Measurements from ENCODE around the gene HDAC4. TPM values are rescaled to one million over a fixed set of nuclear protein-coding genes. Genes with fewer than 3 reads are reported as not detected.

HDAC4 gene
- total RNA-seq, 1 experiment from 2014 or later, result 44.4 TPM

GRCh38 chr2:239173301-239173700 is 227.5 kb downstream of the HDAC4 start:
- H3K27me3 Mint-ChIP-seq (ENCODE audit: low read depth), result no peaks in the 10 kb centered on the region; the same call in 1 of the 2 replicates
- no peaks in the 10 kb centered on the region for H3K4me1 Mint-ChIP-seq
- ATAC-seq (no peak), DNase-seq (ENCODE audit: low spot score) (no peak)
- H3K4me3 Mint-ChIP-seq, result no peak overlapping the region
- ChIA-PET POLR2A (no interaction called here), CTCF (no interaction called here)
- H3K9me3 Mint-ChIP-seq, result peaks cover 61% of the 10 kb centered on the region
- TF ChIP-seq ZNF219 (CRISPR knock-in tag; IDR thresholded peaks at IDR 0.05; ENCODE audit: borderline replicate concordance), result no peak
- TF ChIP-seq PRRX2 (CRISPR knock-in tag; IDR thresholded peaks at IDR 0.05), result no peak
- TF ChIP-seq OVOL2 (CRISPR knock-in tag; IDR thresholded peaks at IDR 0.05; ENCODE audit: borderline replicate concordance), result no peak
- TF ChIP-seq ARID4B (CRISPR knock-in tag; IDR thresholded peaks at IDR 0.05; ENCODE audit: borderline replicate concordance), result no peak
- TF ChIP-seq, protein P1, sequence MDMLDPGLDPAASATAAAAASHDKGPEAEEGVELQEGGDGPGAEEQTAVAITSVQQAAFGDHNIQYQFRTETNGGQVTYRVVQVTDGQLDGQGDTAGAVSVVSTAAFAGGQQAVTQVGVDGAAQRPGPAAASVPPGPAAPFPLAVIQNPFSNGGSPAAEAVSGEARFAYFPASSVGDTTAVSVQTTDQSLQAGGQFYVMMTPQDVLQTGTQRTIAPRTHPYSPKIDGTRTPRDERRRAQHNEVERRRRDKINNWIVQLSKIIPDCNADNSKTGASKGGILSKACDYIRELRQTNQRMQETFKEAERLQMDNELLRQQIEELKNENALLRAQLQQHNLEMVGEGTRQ (CRISPR knock-in tag; IDR thresholded peaks at IDR 0.05), result no peak
- no peak for TF ChIP-seq ZNF671 (CRISPR knock-in tag; IDR thresholded peaks at IDR 0.05)
- no peak for TF ChIP-seq ZBTB43 (CRISPR knock-in tag; IDR thresholded peaks at IDR 0.05)
- TF ChIP-seq ZNF232 (CRISPR knock-in tag; IDR thresholded peaks at IDR 0.05), result no peak
- TF ChIP-seq, protein P2, sequence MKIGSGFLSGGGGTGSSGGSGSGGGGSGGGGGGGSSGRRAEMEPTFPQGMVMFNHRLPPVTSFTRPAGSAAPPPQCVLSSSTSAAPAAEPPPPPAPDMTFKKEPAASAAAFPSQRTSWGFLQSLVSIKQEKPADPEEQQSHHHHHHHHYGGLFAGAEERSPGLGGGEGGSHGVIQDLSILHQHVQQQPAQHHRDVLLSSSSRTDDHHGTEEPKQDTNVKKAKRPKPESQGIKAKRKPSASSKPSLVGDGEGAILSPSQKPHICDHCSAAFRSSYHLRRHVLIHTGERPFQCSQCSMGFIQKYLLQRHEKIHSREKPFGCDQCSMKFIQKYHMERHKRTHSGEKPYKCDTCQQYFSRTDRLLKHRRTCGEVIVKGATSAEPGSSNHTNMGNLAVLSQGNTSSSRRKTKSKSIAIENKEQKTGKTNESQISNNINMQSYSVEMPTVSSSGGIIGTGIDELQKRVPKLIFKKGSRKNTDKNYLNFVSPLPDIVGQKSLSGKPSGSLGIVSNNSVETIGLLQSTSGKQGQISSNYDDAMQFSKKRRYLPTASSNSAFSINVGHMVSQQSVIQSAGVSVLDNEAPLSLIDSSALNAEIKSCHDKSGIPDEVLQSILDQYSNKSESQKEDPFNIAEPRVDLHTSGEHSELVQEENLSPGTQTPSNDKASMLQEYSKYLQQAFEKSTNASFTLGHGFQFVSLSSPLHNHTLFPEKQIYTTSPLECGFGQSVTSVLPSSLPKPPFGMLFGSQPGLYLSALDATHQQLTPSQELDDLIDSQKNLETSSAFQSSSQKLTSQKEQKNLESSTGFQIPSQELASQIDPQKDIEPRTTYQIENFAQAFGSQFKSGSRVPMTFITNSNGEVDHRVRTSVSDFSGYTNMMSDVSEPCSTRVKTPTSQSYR (CRISPR knock-in tag; IDR thresholded peaks at IDR 0.05), result no peak
- no peak for TF ChIP-seq TP53 (CRISPR knock-in tag; IDR thresholded peaks at IDR 0.05)
- TF ChIP-seq RELA (CRISPR knock-in tag; IDR thresholded peaks at IDR 0.05; ENCODE audit: borderline replicate concordance), result no peak
- TF ChIP-seq, protein P3, sequence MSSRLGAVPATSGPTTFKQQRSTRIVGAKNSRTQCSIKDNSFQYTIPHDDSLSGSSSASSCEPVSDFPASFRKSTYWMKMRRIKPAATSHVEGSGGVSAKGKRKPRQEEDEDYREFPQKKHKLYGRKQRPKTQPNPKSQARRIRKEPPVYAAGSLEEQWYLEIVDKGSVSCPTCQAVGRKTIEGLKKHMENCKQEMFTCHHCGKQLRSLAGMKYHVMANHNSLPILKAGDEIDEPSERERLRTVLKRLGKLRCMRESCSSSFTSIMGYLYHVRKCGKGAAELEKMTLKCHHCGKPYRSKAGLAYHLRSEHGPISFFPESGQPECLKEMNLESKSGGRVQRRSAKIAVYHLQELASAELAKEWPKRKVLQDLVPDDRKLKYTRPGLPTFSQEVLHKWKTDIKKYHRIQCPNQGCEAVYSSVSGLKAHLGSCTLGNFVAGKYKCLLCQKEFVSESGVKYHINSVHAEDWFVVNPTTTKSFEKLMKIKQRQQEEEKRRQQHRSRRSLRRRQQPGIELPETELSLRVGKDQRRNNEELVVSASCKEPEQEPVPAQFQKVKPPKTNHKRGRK (CRISPR knock-in tag; IDR thresholded peaks at IDR 0.05; ENCODE audit: borderline replicate concordance), result no peak
- no peak for TF ChIP-seq ELF4 (CRISPR knock-in tag; IDR thresholded peaks at IDR 0.05; ENCODE audit: low read depth)
- no peak for TF ChIP-seq PRDM15 (CRISPR knock-in tag; IDR thresholded peaks at IDR 0.05)
- no peak for TF ChIP-seq ZNF317 (CRISPR knock-in tag; IDR thresholded peaks at IDR 0.05; ENCODE audit: borderline replicate concordance, low read depth)
- peaks cover 71% of the 10 kb centered on the region for H3K36me3 Mint-ChIP-seq
- no peak overlapping the region for H3K27ac Mint-ChIP-seq

Measured in WTC11 (cell line).